ENCODE measurements around the gene GPR3.

DNA sequence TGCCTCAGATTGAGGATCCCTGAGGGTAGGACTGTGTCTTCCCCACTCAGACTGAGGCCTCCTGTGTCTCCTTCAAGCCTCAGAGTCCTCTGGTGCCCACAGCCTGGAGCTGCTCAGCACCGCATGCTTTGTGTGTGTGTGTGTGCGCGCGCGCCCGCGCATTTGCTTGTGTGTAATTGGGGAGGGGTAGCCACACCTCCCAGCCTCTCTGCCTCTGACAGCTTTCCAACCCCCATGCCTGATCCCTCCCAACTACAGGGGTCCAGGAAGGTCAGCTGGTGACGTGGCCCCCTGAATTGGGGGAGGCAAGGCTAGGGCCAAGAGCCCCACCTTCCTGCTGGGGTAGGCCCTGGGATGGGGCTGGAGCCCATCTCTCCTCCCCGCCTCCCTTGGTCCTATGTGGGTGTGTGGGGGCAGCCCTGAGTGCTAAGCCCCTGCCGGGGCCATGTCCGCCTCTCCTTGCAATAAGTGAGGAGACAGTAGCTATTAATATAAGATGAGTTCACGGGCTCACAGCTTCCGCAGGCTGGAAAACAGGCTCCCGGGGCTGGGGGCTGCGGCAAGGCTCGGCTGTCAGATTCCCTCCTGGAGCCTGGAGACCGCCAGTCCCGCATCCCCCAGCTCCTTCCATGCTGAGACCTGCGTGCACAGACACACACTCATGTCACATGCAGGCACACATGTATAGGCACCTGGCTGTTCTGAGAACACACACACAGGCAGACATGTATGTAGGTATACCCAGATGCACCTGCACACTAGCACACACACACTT, 7.0 kb downstream of the GPR3 start:
- TF ChIP-seq, protein P1, sequence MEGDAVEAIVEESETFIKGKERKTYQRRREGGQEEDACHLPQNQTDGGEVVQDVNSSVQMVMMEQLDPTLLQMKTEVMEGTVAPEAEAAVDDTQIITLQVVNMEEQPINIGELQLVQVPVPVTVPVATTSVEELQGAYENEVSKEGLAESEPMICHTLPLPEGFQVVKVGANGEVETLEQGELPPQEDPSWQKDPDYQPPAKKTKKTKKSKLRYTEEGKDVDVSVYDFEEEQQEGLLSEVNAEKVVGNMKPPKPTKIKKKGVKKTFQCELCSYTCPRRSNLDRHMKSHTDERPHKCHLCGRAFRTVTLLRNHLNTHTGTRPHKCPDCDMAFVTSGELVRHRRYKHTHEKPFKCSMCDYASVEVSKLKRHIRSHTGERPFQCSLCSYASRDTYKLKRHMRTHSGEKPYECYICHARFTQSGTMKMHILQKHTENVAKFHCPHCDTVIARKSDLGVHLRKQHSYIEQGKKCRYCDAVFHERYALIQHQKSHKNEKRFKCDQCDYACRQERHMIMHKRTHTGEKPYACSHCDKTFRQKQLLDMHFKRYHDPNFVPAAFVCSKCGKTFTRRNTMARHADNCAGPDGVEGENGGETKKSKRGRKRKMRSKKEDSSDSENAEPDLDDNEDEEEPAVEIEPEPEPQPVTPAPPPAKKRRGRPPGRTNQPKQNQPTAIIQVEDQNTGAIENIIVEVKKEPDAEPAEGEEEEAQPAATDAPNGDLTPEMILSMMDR (IDR thresholded peaks at IDR 0.05): no peak
- TF ChIP-seq POLR2A (IDR thresholded peaks at IDR 0.05): no peak

Data from gastroesophageal sphincter (tissue), 3 donors.